Progenitor cell of endocrine pancreas (in vitro differentiated cells): Measurements from ENCODE around the gene FRMD1. TPM values are rescaled to one million over a fixed set of nuclear protein-coding genes. Genes with fewer than 3 reads are reported as not detected.
A peak's percentile ranks its signal among the peaks of the same experiment; 100 is the strongest.

Source experiments
- DNase-seq: peaks from one replicate; pipeline ENCODE4 v3.0.0; 2021; ENCODE audit warnings: low spot score; ENCODE audit not compliant: unreplicated experiment
- H3K27ac Mint-ChIP-seq: 2 replicates; pipeline ENCODE4 v1.8.0; 2021; ENCODE audit warnings: mild to moderate bottlenecking, moderate library complexity, mixed read lengths
- H3K27me3 Mint-ChIP-seq: 2 replicates; pipeline ENCODE4 v1.8.0; 2021; ENCODE audit warnings: mixed read lengths
- H3K36me3 Mint-ChIP-seq: 2 replicates; pipeline ENCODE4 v1.8.0; 2022; ENCODE audit warnings: mixed read lengths; ENCODE audit not compliant: insufficient read depth
- H3K4me1 Mint-ChIP-seq: 2 replicates; pipeline ENCODE4 v1.8.0; 2021; ENCODE audit warnings: low read depth, mixed read lengths
- H3K4me3 Mint-ChIP-seq: 2 replicates; pipeline ENCODE4 v1.8.0; 2021; ENCODE audit warnings: low read depth, mild to moderate bottlenecking, moderate library complexity, mixed read lengths
- H3K9me3 Mint-ChIP-seq: 2 replicates; pipeline ENCODE4 v1.8.0; 2021; ENCODE audit warnings: low read depth, mixed read lengths
- total RNA-seq: library from RNA; stranded (reverse); gene quantifications from 2 replicates; pipeline ENCODE4 v1.2.1, GENCODE V29; 2021
- TF ChIP-seq, protein P1 (sequence below): fragments of 200-600 bp; sonication (generic); IDR thresholded peaks from one replicate; pipeline ENCODE4 v1.5.0; 2021; ENCODE audit warnings: antibody characterized with exemption, mild to moderate bottlenecking; ENCODE audit not compliant: unreplicated experiment

The FRMD1 gene
- total RNA-seq, 1 donor from 2014 or later = not detected

DNA sequence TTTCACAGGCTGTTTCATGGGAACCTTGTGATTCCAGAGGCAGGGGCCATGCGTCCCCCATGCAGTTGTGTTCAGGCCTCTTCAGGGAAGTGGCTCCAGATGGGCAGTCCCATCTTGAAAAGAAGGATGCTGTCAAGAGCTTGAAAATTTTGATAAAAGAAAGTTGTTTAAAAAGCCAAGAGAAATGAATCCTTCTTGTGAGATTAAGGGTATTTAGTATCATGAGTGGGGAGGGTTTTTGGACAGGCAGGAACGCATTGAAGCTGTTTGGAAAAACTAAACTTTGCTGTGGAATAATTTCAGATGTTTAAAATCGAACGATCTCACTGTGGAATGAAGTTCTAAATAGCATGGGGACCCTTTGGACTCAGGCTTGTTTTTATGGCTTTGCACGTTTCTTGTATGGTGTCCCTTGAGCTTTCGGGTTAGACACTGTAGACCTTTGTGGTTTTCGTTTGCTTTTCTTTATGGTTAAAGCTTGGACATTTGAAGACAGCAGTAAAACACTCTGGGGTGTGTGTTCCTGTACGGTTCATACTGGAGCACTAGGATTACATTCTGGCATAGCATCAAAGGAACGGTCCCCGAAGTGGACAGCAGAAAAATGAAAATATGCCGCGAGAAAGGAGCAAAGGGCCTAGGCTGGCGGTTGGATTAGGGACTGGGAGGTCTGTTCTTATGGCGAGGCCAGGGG lies 63.4 kb downstream of the FRMD1 start:
- H3K4me1 Mint-ChIP-seq = peaks cover 3% of the 10 kb centered on the region
- peaks cover 33% of the 10 kb centered on the region for H3K9me3 Mint-ChIP-seq
- no peak for DNase-seq
- H3K27ac Mint-ChIP-seq = no peak overlapping the region
- TF ChIP-seq, protein P1, sequence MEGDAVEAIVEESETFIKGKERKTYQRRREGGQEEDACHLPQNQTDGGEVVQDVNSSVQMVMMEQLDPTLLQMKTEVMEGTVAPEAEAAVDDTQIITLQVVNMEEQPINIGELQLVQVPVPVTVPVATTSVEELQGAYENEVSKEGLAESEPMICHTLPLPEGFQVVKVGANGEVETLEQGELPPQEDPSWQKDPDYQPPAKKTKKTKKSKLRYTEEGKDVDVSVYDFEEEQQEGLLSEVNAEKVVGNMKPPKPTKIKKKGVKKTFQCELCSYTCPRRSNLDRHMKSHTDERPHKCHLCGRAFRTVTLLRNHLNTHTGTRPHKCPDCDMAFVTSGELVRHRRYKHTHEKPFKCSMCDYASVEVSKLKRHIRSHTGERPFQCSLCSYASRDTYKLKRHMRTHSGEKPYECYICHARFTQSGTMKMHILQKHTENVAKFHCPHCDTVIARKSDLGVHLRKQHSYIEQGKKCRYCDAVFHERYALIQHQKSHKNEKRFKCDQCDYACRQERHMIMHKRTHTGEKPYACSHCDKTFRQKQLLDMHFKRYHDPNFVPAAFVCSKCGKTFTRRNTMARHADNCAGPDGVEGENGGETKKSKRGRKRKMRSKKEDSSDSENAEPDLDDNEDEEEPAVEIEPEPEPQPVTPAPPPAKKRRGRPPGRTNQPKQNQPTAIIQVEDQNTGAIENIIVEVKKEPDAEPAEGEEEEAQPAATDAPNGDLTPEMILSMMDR = no peak
- no peak overlapping the region for H3K4me3 Mint-ChIP-seq
- peaks cover 3% of the 10 kb centered on the region for H3K36me3 Mint-ChIP-seq
- H3K27me3 Mint-ChIP-seq = peaks cover 3% of the 10 kb centered on the region

DNA sequence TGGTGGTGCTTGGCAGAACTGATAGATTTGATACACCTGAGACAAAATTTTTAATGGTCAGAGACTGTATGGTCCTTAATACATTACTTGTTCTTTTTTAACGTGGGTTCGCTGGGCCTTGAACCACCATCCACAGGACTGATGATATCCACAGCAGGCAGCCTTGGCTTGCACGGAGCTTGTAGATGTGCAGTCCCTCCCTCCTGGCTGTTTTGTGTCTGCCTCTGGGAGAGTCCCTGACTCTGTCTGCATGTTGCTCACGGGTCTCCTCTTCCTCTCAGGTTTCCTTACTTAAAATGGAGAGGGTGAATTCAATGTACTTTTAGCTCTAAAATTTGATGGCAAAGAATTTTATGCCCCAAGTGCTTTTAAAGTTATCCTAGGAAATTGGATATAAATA lies 64.0 kb downstream of the FRMD1 start:
- Mint-ChIP-seq H3K27ac (no peak overlapping the region), H3K36me3 (peaks cover 3% of the 10 kb centered on the region), H3K27me3 (peaks cover 3% of the 10 kb centered on the region), H3K4me1 (peaks cover 3% of the 10 kb centered on the region), H3K4me3 (no peak overlapping the region), H3K9me3 (peaks cover 33% of the 10 kb centered on the region)
- TF ChIP-seq, protein P1 = no peak
- DNase-seq = no peak

DNA sequence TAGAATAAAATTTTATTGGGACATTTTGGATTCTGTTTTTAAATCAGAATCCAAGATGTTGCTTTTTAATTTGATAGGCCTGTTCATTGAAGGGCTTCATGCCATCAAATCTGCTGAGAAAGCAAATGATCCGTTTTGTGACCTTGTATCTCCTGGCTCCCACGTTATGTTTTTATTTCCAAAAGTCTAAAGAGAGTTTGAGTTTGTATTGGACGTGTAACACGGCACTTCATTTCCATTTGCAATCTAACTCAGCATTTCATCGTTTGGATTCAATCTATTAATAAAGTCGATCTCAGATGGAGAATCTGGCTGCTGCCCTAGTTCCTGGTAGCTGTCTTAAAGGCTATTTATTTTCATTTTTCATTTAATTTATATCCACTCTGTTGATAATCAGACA lies 64.6 kb downstream of the FRMD1 start:
- Mint-ChIP-seq H3K27ac (no peak overlapping the region), H3K4me1 (peaks cover 3% of the 10 kb centered on the region), H3K36me3 (peaks cover 3% of the 10 kb centered on the region), H3K9me3 (peaks cover 37% of the 10 kb centered on the region), H3K4me3 (no peak overlapping the region), H3K27me3 (peaks cover 3% of the 10 kb centered on the region)
- TF ChIP-seq, protein P1 = no peak
- no peak for DNase-seq

DNA sequence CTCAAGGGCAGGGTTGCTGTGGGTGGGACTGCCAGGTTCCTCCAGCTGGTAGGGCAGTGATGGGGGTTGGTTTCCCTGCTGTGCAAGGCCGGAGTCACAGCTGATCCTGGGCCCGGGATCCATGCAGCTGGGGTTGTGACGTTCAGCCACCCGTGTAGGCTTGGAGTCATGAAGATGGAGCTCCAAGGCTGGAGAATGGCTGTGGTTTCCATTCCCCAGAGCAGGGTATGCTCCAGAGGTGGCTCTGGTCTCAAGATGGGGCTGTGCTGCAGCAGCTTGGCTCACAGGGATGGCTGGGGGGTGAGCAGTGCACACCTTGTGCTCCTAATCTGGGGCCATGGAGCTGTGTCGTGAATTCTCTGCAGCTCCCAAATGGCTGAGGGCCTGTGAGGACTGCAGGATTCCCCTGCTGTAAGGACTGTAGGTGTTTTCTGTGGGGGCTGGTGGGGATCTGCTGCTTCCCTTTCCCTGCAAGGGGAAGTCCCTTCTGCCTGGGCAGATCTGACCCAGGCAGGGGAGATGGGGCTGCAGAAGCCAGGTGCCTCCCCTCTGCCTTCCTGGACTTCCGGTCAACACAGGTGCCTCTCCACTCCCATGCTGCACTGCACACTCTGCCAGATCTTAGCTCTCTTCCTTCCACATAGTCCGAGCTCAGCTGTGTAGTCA lies 65.6 kb downstream of the FRMD1 start:
- TF ChIP-seq, protein P1 = no peak
- peaks cover 3% of the 10 kb centered on the region for H3K36me3 Mint-ChIP-seq
- DNase-seq = no peak
- H3K9me3 Mint-ChIP-seq = peaks cover 40% of the 10 kb centered on the region
- no peak overlapping the region for H3K4me3 Mint-ChIP-seq
- peaks cover 3% of the 10 kb centered on the region for H3K27me3 Mint-ChIP-seq
- peaks cover 3% of the 10 kb centered on the region for H3K4me1 Mint-ChIP-seq
- H3K27ac Mint-ChIP-seq = peak overlapping the region; percentile 58

DNA sequence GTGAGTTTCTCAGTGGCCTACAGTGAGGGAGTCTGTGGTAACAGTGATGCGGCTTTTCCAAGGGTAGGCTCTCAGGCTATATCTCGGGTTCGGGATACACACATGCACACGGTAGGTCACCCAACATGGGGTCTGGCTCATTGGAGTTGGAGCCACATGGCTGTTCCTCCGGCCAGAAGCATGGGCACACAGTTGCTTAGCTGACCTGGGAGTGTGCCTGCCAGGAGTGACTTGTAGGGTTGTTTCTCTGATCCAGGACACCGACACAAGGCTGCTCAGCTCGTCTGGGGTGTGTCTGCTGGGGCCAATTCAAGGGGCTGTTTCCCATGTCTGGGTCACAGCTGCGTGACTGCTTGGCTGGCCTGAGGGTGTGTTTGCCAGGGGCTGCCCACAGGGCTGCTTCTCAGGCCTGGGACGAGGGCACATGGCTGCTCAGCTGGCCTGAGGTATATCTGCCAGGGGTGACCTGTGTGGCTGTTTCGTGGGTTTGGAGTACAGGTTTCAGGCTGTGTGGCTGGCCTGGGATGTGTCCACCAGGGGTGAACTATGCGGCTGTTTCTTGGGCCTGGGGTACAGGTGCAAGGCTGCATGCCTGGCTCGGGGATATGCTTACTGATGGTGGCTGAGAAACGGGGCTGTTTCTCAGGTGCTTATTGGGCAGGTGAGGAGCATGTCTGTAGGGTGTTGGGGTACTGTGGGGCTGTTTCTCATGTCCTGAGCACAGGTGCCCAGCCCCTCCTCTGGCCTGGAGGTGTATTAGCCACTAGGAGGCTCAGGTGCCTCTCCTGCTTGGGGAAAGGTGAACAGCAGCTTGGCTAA lies 66.4 kb downstream of the FRMD1 start:
- Mint-ChIP-seq H3K27me3 (peaks cover 3% of the 10 kb centered on the region), H3K9me3 (peaks cover 43% of the 10 kb centered on the region), H3K27ac (no peak overlapping the region), H3K36me3 (peaks cover 3% of the 10 kb centered on the region), H3K4me3 (no peak overlapping the region), H3K4me1 (peaks cover 3% of the 10 kb centered on the region)
- TF ChIP-seq, protein P1 = no peak
- DNase-seq = no peak
